Stromal cell of bone marrow (primary cell): ENCODE data around the gene SMYD3.
A peak's percentile ranks its signal among the peaks of the same experiment; 100 is the strongest.

ENCODE experiments used
- DNase-seq: peaks from one replicate; pipeline ENCODE4 v3.0.0-alpha.2; 2012; ENCODE audit warnings: low read depth

The SMYD3 gene

GRCh38 chr1:246506674-246507481, at the start of gene SMYD3:
Gene SMYD3, minus strand, starts transcription at chr1:246507279.
- peak; percentile 50 for DNase-seq

GRCh38 chr1:246554201-246554600, 47.1 kb upstream of the SMYD3 start:
- no peak for DNase-seq

- DNase-seq, result no peak
These were observed 45.0 kb upstream of the SMYD3 start for GRCh38 chr1:246552110-246552509.

- no peak for DNase-seq
These were observed 43.3 kb upstream of the SMYD3 start for GRCh38 chr1:246550402-246550801.

GRCh38 chr1:246549665-246550064, 42.6 kb upstream of the SMYD3 start:
- no peak for DNase-seq

GRCh38 chr1:246544001-246544400, 36.9 kb upstream of the SMYD3 start:
- no peak for DNase-seq

- DNase-seq, result no peak
These were observed 33.8 kb upstream of the SMYD3 start for GRCh38 chr1:246540738-246541491.

- no peak for DNase-seq
These were observed 30.8 kb upstream of the SMYD3 start for GRCh38 chr1:246537887-246538286.

- no peak for DNase-seq
These were observed 30.4 kb upstream of the SMYD3 start for GRCh38 chr1:246537441-246537840.

GRCh38 chr1:246534114-246534513, 27.0 kb upstream of the SMYD3 start:
- DNase-seq, result no peak

GRCh38 chr1:246533371-246533905, 26.4 kb upstream of the SMYD3 start:
- no peak for DNase-seq

GRCh38 chr1:246532519-246532918, 25.4 kb upstream of the SMYD3 start:
- DNase-seq, result no peak

GRCh38 chr1:246530482-246530881, 23.4 kb upstream of the SMYD3 start:
- no peak for DNase-seq

GRCh38 chr1:246528933-246529731, 22.1 kb upstream of the SMYD3 start:
- DNase-seq, result no peak

- no peak for DNase-seq
These were observed 20.5 kb upstream of the SMYD3 start for GRCh38 chr1:246527402-246528088.

- no peak for DNase-seq
These were observed 19.8 kb upstream of the SMYD3 start for GRCh38 chr1:246526915-246527314.

- no peak for DNase-seq
These were observed 19.3 kb upstream of the SMYD3 start for GRCh38 chr1:246526380-246526779.

GRCh38 chr1:246519514-246519913, 12.4 kb upstream of the SMYD3 start:
- DNase-seq, result no peak

GRCh38 chr1:246518456-246519205, 11.6 kb upstream of the SMYD3 start:
- no peak for DNase-seq

GRCh38 chr1:246517391-246517790, 10.3 kb upstream of the SMYD3 start:
- no peak for DNase-seq

- DNase-seq, result no peak
These were observed 9.0 kb upstream of the SMYD3 start for GRCh38 chr1:246516126-246516525.
